Cortex of kidney (tissue), 1 donor: Measurements from ENCODE around the gene ATAD2B.

Experiments used
- DNase-seq: peaks from one replicate; lab custom pipeline; 2025; lab: John Stamatoyannopoulos, UW

The ATAD2B gene

DNA sequence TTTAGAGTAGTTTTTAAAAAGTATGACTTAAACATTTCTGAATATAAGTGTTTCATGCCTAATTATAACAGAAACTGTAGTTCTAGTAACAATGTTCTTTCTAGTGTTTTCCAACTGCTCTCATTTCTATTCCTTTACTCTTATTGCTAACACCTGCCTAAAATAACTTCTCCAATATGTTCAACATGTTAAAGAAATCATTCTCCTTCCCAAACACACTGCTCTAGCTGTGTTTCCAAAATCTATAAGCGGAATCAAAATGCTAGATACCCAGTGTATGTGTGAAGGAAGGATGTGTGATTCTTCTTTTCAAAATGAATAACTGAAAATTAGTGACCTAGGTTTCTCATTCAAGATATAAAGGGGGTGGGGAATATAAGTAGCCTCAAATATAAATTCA is 89.1 kb downstream of the ATAD2B start:
- no peak for DNase-seq

DNA sequence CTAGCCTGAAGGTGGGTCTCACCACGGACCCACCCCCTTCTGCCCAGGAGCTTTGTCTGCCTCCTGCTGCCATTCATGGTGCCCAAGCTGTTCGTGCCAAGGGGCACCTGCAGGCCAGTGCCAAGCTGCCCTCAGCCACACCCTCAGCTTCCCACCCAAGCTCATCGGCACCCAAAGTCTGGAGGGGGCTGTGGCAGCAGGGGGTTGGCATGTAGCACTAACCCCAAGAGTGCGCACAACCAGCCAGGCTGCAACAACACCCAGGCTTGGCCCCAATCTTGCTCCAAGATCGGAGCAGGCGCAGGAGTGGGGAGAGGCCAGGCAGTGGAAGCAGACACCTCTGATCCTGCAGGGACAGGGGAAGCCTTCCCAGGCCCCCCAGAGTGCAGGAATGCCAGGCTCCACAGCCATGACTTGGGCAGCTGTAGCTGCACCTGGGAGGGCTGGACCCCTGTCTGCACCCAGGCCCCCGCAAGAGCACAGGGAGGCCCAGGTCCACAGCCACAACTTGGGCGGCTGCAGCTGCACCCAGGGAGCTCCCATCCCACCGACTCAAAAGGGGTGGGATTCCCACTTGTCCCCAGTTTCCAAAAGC is 89.9 kb downstream of the ATAD2B start:
- no peak for DNase-seq

DNA sequence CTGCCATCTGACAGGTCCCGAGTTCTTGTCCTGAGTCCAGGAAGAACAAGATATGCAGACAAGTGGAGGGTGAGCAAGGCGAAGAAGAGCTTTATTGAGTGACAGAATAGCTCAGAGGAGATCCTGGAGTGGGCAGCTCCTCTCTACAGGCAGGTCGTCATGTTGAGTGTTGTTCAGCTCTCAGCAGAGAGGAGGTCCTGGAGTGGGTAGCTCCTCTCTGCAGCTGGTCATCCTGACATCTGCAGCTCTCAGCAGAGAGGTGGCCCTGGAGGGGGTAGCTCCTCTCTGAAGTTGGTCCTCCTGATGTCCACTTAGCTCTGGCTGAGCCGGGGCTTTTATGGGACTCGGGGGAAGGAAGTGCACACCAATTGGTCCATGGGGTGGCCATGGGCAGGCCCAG is 90.4 kb downstream of the ATAD2B start:
- DNase-seq = no peak

DNA sequence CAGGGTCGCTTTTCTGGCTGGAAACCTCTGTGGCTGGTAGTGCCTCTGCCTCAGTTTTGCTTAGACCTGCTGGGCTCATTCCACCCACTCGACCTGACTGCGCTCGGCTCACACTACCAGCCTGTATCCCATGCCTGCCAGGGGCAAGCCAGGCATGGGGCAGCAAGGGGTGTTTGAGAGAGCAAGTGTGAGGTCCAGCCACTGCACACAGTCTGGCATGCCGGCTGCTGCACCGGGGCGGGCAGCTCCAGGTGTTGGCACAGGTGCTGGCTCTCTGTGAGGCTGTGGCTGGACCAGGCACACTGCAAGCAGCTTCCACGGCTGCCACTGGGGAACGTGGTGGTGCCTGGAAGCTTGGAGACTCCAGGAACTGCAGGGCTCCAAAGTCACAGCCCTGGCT is 90.9 kb downstream of the ATAD2B start:
- no peak for DNase-seq

DNA sequence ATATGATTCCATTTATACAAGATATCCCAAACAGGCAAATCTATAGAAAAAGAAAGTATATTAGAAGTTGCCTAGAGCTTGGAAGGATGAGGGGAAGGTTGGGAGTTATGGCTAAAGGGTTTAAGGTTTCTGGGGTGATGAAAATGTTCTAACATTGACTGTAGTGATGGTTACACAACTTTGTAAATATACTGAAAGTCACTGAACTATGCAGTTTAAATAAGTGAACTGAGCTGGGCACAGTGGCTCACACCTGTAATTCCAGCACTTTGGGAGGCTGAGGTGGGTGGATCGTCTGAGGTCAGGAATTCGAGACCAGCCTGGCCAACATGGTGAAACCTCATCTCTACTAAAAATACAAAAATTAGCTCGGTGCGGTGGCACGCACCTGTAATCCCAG is 91.5 kb downstream of the ATAD2B start:
- DNase-seq = no peak

DNA sequence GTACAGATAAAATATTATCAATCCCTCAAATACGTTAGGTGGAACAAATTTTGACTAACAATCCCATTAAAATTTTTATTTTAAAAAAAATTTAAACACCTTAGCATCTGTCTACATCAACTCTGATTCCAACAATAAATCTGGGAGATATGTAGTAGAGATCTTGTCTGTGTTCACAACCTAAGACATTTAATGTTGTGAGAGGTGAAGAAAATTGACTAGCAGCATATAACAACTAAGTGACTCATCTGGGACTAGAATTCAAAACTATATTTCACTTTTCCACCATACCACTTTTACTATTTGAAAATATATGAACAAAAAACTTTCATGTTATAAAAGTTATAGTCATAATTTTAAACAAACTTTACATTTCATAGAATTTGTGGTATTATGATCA is 97.9 kb downstream of the ATAD2B start:
- DNase-seq = no peak

DNA sequence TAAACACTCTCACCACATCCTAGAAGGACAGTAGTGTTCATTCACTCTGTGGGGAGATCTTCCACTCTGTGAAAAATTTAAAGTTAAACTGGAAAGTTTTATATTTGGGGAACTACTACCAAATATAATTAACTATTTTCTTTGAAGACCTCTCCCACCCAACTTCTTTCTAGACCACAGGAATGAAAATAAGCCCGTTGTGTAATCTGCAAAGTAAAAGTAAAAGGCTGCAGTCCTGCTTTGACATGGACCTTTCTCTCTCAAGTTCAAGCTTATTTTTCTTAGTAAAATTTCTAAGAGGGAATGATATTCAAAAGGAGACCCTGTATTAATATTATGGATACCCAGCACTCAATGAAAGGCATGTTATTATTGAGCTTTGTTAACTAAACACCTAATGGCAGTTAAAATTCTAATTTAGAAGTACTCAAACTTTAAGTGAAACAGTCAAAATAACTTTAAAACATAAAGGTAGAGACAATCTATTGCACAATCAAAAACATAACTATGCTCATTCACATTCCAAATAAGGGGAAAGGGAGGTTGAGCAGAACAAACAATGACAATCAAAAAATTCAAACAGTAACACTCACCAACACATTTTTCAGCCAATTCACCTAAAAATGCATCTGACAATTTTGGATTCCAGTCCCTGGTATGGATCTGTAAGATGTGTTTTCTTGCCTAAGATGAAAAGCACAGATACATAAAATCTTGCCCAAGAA is 98.5 kb downstream of the ATAD2B start:
- no peak for DNase-seq

DNA sequence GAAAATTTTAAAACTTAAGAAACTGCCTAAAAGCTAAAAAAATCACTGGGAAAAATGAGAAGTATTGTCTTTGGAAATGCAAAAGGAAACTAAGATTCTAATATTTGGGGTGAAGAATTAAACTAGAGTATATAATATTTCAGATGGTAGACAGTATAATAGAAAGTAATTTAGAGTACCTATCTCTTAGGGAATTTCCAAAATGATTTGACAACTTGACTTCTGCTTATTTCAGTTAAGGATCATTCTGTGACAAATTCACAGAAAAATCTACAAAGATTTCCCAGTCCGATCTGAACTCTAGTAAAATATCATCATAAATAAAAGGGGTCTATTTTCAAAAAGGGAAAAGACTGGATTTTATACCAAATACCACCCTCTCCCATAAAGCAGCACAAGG is 99.6 kb downstream of the ATAD2B start:
- no peak for DNase-seq

DNA sequence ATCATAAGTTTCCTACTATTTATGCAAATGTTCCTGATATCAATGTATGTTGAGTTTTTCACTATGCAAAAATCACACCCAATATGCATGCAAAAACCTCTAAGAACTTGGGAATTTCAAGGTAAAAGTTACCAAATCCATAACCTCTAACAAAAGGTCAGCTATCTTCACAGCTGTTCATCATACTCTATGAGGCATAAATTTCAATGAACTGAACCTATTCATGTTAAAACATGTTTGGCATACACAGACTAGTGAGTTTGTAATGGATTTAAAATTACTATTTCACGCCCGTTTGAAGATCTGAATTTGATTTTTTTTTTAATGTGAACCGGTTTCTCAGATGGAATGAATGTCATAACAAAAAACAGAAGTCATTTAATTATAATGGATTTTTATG is 100.2 kb downstream of the ATAD2B start:
- no peak for DNase-seq

DNA sequence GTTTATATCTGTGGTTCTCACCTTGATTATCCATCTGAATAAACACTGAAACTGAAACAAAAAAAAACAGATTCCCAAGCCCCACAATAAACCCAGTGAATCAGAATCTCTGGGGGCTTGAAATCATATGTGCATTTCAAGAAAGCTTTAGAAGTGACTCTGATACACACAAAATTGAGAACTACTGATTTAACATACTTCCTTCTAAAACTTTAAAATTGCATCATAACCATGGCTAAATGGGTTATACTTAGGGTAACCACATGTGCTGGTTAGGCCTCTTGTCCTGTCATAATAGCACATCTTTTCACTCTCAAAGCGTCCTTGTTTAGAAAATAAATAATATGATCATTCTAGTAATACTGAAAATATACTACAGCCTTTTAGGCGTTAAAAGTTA is 100.9 kb downstream of the ATAD2B start:
- no peak for DNase-seq

DNA sequence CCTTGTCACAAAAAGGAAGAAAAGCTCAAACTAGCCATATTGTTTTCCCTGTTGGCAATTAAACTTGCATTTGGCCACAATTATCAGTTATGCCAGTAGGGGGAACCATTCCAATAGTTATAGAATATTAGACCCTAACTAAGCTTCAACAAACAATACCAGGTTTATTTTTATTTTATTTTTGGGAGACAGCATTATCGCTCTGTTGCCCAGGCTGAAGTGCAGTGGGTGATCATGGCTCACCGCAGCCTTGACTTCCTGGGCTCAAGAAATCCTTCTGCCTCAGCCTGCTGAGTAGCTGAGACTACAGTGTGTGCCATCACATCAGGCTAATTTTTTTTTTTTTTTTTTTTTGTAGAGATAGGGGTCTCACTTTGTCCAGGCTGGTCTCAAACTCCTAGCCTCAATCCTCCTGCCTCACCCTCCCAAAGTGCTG is 102.1 kb downstream of the ATAD2B start:
- DNase-seq = no peak

DNA sequence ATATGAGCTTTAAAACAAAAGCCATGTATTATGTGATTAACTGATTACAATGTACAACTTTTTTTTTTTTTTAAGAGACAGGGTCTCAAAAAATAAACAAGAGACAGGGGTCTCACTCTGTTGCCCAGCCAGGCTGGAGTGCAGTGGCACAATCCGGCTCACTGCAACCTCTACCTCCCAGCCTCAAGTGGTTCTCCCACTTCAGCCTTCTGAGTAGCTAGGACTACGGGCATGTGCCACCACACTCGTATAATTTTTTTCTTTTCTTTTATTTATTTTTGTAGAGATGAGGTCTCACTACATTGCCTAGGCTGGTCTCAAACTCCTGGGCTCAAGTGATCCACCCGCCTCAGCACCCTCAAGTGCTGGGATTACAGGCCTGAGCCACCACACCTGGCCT is 103.1 kb downstream of the ATAD2B start:
- no peak for DNase-seq

DNA sequence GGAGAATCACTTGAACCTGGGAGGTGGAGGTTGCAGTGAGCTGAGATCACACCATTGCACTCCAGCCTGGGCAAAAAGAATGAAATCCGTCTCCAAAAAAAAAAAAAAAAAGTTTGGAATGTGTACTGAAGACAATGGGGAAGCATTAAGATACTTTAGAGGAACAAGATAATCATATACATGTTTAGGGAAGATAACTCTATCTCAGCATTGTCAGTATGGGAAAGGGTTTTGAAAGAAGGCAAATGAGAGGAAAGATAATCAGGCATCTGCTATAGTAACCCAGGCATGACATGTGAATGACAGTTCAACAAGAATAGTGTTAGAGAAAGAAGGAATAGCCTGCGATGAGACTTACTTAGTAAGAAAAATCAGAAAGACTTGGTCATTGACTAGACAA is 112.0 kb downstream of the ATAD2B start:
- no peak for DNase-seq

DNA sequence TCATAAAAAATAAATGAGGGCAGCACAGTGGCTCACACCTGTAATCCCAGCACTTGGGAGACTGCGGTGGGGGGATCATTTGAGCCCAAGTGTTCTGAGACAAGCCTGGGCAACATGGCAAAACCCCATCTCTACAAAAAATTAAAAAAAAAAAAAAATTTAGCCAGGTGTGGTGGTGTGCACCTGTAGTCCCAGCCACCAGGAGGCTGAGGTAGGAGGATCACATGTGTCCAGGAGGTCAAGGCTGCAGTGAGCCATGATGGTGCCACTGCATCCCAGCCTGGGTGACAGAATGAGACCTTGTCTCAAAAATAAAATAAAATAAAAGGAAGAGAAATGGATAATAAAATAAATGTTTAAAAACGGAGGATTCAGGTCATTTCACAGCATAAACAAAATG is 113.5 kb downstream of the ATAD2B start:
- DNase-seq = no peak

DNA sequence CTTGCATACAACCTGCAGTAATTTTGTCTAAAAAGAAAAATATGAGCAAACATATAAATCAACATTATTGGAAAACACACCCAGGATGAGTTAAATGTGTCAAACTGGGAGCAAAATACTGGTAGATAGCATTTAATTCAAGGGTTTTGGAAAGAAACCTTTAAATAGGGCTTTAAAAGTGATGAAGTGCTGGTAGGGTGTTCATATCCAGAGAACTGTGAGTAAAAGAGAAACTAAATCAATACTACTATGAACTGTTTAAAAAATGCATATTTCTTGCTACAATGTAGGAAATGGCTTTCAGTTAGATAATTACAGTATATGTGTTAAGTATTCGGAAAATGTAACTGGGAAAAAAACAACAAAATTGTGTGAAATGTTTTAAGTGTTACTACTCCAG is 117.8 kb downstream of the ATAD2B start:
- no peak for DNase-seq

DNA sequence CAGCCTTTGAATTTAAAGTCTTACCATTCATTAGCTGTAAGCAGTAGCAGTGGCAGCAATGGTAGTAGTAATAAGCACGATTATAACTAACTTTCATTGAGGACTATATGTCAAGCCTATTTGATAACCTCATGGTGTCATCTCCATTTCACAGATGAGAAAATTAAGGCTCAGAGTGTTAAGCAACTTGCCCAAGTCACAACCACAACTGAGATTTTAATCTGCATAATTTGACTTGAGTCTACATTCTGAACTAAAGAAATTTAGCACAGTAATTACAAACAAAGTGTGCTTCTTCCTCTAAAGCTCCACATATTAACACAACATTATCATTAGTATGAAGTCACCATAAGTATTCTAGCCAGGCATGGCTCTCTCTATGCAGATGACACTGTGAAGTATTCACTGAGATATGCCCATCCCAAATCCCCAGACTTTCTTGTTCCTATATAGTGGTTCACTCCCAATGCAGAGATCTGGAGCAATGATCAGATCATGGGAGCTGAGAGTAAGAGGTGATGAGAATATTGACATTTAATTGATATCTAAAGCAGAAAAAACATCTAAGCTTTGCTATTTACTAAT is 120.2 kb downstream of the ATAD2B start:
- DNase-seq = no peak

DNA sequence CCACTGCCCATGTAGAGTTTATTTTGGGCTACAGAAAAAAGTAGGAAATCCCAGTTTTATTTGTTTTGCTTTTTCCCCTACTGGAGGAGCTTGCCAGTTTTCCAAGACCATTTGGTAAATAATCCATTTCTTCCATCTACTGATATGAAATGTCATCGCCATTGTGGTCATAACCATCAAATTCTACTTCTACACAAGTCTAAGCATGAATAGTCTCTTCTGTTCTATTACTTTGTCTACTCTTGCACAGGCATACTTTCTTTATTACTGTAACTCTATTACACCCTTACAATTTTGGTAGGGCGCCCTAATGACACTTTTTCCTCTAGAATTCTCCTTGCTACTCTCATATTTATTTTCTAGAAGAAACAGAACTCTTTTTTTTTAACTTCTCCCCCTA is 120.7 kb downstream of the ATAD2B start:
- DNase-seq = no peak

DNA sequence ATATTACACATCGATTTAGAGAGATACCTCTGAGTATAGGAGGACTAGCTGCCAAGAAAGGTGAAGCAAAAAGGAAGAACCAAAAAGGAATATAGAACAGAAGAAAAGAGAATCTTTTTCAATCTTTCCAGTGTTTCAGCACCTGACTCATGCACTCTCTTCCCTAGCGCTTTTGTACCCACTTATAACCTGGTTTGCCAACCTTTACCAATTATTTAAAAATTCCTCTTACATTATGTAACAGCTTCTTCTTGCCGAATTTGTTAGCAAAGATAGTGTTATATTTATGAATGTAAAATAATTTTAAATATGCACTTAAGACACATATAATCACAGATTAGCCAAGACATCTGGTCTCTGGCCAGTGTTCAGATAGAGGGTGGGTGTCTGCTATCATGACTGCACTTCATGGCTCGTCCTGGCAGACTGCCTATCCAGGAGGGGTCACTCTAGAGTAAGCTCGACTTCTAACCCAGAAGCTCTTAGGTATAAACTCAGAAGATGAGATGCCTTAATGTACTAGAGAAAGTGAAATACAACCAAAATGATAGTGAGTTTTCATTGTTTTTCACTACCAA is 122.9 kb downstream of the ATAD2B start:
- no peak for DNase-seq

DNA sequence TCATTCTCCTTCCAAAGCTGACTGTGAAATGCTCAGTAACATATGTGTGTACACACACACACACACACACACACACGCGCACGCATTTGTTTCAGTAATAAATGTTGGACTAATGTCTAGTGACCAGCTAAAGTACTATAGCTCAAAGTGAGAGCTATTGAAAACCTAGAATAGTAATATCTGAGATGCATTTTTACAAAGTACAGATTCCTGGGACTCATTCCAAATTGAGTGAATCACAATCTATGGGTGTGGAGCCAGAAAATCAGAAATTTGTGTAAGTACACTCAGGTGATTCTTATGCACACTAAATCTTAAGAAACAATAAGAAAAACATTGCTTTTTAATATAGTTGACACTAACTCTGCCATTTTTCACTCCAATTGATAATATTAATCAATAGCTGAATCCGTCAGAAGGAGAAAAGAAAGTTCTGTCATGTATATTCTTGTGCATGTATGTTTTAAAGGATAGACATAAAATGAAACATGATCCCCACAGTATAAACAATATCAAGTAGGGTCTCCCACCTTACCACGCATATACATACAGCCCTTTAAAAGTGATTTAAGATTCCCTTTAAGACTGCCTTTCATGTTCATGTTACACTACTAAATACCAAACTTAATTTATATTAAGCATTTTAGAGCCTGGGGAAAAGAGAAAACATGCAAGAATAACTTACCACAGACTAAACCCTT is 123.5 kb downstream of the ATAD2B start:
- no peak for DNase-seq

DNA sequence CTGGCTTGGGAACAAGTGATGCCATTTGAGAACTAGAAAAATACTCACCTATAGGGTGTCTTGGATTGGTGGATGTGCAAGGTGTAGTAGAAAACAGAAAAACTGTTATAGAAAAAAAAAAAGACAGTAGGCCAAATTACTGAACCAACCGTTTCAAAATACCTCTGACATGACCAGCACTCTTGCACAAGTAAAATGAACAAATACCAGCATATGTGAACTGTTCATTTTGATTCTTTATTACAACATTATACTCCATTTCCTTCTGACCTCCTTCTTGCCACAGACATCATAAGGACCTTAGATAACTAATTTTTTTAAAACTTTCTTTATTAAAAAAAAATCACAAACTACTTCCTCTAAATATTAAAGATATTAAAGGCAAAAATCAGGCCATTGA is 125.5 kb downstream of the ATAD2B start:
- DNase-seq = no peak

DNA sequence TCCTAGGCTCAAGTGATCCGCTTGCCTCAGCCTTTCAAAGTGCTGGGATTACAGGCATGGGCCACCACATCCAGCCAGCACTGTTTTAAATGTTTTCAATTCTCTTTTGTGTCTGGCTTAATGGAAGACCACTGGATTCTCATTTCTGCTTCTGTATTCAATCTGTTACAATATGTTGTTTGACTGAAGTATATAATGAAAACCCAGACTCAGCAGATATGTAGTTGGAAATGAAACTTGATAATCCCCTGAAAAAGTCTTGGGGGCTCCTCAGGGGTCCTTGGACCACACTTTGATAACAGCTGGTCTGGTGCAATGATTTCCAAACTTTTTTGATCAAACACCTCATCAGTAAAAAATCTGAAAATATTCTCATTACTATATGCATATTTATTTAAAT is 132.7 kb downstream of the ATAD2B start:
- DNase-seq = no peak

DNA sequence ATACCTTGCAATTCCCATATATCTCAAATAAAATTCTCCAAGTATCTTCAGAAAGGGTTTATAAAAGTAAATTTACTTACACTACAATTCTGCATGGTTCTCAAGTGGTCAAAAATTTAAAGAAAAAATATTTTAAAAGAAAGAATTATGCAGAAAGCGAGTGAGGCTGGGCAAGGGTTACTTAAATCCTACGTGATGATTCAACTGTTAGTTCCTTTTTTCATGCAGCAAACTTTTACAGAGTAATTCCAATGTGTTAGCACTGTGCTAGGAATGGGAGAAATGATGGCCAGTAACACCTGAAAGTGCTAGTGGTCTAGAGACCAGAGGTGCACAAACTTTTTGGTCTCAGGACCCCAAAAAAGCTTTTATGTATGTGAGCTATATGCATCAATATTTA is 133.4 kb downstream of the ATAD2B start:
- no peak for DNase-seq

DNA sequence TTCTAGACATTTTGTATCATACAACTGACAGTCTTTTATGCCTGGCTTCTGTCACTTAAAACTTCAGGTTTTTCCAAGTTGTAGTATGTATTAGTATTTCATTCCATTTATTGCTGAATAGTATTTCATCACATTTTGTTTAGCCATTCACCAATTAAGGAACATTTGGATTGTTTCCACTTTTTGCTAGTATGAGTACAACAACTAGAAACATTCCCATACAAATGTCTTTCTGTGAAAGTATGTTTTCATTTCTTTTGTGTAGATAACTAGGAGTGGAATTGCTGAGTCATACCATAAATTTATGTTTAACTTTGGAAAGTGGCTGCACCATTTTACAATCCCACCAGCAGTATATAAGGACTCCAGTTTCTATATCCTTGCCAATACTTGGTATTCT is 135.9 kb downstream of the ATAD2B start:
- no peak for DNase-seq
